Stimulated activated CD4-positive, alpha-beta T cell treated with anti-CD3 and anti-CD28 coated beads, TNF-alpha, amount 100 ng/mL, for 24 hours (primary cell): ENCODE results near the gene SMURF2.
"Not testable (repeated sequence)": the region's sequence is repeated elsewhere in the genome, so short reads cannot be mapped to it uniquely, and the experiment has no call there.

Source experiments
- DNase-seq, 3 experiments: peaks; one replicate each; pipeline ENCODE4 v3.0.0-alpha.2; 2020; ENCODE audit warnings: low read depth in 3 of 3

Gene SMURF2

GRCh38 chr17:64661976-64662773 lies at the start of gene SMURF2:
Gene SMURF2, minus strand, starts transcription at chr17:64662307. Its CDS starts 427 bp downstream, at chr17:64661880.
- peak; percentile 41 to 70 (median 61) for DNase-seq

DNA sequence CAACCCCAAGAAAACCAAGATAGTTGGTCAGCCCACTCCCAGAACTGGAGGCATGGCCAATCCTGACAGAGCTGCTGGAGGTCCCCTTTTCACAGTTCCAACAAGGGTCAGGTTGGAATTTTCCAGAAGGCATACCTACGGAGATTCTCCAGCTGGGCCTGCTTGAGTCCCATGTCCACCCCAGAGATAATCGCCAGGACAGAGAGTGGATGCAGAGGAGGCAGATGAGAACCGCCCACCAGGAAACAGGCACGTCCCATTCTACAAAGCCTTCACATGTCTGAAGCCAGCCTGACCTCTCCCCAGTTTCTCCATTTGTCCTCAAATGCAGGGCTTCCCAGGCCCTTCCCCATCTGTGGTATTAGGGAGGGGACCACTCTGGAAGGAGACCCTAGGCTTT lies 47.4 kb upstream of the SMURF2 start:
- DNase-seq = no peak

- no peak for DNase-seq
These were observed 45.0 kb upstream of the SMURF2 start for GRCh38 chr17:64707050-64707591.

GRCh38 chr17:64706224-64707049 lies 44.3 kb upstream of the SMURF2 start:
- DNase-seq = no peak

DNA sequence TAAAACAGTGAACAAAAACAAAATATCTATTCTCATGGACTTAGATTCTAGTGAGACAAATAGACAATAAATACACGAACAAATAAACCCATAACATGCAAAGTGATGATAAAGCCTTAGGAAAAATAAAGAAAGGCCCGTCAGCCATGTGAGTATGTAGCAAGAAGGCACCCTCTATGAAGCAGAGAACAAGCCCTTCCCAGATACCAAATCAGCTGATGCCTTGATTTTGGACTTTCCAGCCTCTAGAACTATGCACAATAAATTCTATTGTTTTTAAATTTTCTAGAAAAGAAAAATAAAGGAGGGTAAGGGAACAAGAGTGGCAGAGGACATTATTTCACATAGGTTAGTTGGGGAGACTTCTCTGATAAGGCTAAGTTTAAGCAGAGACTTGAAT lies 40.7 kb upstream of the SMURF2 start:
- no peak for DNase-seq

GRCh38 chr17:64698725-64699124 lies 36.6 kb upstream of the SMURF2 start:
- DNase-seq = no peak

GRCh38 chr17:64694207-64694606 lies 32.1 kb upstream of the SMURF2 start:
- DNase-seq = no peak

GRCh38 chr17:64692187-64692586 lies 30.1 kb upstream of the SMURF2 start:
- DNase-seq = no peak

DNA sequence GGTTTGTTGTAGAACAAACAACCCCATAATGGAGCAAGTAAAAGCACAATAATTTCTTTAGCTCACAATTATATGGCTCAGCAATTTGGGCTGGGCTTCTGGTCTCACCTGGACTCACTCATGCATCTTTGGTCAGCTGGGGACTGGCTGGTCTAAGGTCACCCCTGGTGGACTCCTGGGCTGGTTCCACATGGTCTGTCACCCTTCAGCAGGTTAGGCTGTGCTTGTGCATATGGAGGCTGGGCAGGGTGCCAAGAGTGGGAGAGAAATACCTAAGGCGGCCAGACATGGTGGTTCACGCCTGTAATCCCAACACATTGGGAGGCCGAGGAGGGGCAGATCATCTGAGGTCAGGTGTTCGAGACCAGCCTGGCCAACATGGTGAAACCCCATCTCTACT lies 27.0 kb upstream of the SMURF2 start:
- no peak for DNase-seq

- no peak for DNase-seq
These were observed 26.4 kb upstream of the SMURF2 start for GRCh38 chr17:64688481-64688880.

- DNase-seq = no peak
These were observed 25.9 kb upstream of the SMURF2 start for GRCh38 chr17:64687961-64688360.

GRCh38 chr17:64687376-64687775 lies 25.3 kb upstream of the SMURF2 start:
- no peak for DNase-seq

DNA sequence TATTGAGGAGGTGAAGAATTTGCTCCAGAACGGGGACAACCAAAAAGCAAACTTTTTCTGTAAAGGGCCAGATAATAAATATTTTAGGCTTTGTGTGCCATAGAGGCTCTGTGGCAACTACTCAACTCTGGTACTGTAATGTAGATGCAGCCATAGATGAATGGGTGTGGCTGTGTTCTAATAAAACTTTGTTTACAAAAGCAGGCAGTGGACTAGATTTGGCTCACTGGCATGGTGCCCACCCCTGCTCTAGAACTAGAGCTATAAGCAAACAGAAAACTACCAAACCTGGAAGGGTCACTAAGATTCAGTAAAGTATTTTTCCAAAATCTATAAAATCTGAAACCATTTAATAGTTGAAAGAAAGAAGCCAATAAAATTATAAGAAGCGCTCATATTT lies 24.6 kb upstream of the SMURF2 start:
- DNase-seq = no peak

- no peak for DNase-seq
These were observed 23.6 kb upstream of the SMURF2 start for GRCh38 chr17:64685705-64686104.

GRCh38 chr17:64683796-64684195 lies 21.7 kb upstream of the SMURF2 start:
- DNase-seq = no peak

- DNase-seq = no peak
These were observed 20.4 kb upstream of the SMURF2 start for GRCh38 chr17:64682261-64683181.

- no peak for DNase-seq
These were observed 17.7 kb upstream of the SMURF2 start for GRCh38 chr17:64679710-64680216.

DNA sequence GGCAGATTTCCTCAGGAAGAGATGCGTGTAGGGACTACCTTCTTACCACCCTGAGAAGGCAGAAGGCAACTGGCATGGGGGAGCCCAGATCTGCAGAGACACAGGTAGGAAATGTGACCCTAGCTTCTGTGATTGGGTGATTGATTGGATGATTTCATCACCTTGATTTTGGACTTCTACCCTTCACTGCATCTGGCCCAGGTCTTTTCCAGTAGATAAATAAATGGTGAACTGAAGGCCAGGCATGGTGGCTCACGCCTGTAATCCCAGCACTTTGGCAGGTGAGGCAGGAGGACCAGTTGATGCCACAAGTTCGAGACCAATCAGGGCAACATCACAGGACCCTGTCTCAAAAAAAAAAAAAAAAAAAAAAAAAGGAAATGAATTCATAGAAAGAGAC lies 14.7 kb upstream of the SMURF2 start:
- DNase-seq = no peak

DNA sequence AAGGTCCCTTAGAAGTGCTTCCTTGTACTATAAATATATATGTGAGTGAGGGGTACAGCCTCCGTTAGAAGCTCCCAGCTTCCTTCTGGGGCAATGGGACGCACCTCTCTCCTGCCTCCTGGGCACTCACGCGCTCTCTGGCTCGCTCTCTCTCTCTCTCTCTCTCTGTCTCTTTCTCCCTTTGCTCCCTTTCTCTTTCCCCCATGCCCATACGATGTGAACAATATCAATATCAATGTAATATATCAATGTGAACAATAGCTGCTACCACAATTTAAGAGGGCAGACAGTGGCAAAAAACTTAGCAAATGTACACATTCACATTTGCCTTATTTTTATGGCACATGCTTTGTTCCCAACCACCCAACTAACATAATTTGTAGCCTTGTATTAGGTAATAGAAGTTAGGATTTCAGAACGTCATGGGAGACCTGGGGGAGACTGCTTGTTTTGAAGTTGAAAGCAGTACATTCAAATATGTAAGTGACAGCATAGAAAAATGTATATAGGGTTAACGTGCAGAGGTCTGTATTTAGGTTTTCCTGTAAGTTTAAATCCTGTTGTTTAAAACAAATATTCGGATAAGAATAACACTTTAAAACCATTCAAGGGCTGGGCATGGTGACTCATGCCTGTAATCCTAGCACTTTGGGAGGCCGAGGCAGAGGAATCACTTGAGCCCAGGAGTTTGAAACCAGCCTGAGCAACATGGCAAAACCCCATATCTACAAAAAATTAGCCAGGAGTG lies 8.9 kb upstream of the SMURF2 start:
- DNase-seq = not testable (repeated sequence)
